ENCODE measurements around the gene RGS2.

GRCh38 chr1:192817246-192817645 lies 8.4 kb downstream of the RGS2 start:
- TF ChIP-seq POLR2A (IDR thresholded peaks at IDR 0.05) (no peak), EP300 (IDR thresholded peaks at IDR 0.05) (peak in 2 of 4 donors; percentile 15 to 53), CTCF (IDR thresholded peaks at IDR 0.05) (no peak)

Measured in sigmoid colon (tissue), 4 donors.